ENCODE results near the gene DTNB. TPM values are rescaled to one million over a fixed set of nuclear protein-coding genes. Genes with fewer than 3 reads are reported as not detected.

The DTNB gene
- total RNA-seq, 1 experiment from 2014 or later = 26.3 TPM

DNA sequence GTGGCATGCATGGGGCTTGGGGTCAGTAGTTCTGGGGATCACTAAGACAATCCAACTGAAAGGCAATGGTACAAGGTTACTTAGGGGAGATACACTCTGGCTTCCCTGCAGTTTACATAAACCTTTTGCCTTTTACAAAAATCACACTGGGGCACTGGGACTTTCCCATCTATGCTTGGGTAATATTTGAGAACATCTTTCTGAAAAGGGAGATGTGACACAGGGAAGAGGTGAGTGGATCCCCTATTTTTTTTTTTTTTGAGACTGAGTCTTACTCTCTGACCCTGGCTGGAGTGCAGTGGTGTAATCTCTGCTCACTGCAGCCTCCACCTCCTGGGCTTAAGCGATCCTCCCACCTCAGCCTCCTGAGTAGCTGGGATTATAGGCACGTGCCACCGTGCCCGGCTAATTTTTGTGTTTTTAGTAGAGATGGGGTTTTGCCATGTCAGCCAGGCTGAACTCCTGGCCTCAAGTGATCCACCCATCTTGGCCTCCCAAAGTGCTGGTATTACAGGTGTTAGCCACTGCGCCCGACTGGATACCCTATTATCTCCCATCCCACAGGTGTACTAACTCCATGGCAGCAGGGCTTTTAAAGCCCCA lies 248.8 kb downstream of the DTNB start:
- no peaks in the 10 kb centered on the region for H3K4me1 Mint-ChIP-seq (ENCODE audit: insufficient read depth, unreplicated experiment)
- H3K9me3 Mint-ChIP-seq (ENCODE audit: unreplicated experiment) = no peaks in the 10 kb centered on the region
- H3K27me3 Mint-ChIP-seq (ENCODE audit: insufficient read depth, unreplicated experiment) = no peaks in the 10 kb centered on the region
- TF ChIP-seq, protein P1, sequence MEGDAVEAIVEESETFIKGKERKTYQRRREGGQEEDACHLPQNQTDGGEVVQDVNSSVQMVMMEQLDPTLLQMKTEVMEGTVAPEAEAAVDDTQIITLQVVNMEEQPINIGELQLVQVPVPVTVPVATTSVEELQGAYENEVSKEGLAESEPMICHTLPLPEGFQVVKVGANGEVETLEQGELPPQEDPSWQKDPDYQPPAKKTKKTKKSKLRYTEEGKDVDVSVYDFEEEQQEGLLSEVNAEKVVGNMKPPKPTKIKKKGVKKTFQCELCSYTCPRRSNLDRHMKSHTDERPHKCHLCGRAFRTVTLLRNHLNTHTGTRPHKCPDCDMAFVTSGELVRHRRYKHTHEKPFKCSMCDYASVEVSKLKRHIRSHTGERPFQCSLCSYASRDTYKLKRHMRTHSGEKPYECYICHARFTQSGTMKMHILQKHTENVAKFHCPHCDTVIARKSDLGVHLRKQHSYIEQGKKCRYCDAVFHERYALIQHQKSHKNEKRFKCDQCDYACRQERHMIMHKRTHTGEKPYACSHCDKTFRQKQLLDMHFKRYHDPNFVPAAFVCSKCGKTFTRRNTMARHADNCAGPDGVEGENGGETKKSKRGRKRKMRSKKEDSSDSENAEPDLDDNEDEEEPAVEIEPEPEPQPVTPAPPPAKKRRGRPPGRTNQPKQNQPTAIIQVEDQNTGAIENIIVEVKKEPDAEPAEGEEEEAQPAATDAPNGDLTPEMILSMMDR (IDR thresholded peaks at IDR 0.05; ENCODE audit: unreplicated experiment) = no peak
- intact Hi-C loops (cut with micrococcal nuclease) = no loop called here
- BruUV-seq (replicated peaks) = no TSS peak
- CTCF ChIA-PET = no interaction called here
- H3K36me3 Mint-ChIP-seq (ENCODE audit: insufficient read depth, unreplicated experiment) = peaks cover 9% of the 10 kb centered on the region
- no peak overlapping the region for H3K27ac Mint-ChIP-seq (ENCODE audit: low read depth, unreplicated experiment)
- no peak for DNase-seq (ENCODE audit: unreplicated experiment)
- no peak overlapping the region for H3K4me3 Mint-ChIP-seq (ENCODE audit: unreplicated experiment)
- POLR2A ChIA-PET = no interaction called here

DNA sequence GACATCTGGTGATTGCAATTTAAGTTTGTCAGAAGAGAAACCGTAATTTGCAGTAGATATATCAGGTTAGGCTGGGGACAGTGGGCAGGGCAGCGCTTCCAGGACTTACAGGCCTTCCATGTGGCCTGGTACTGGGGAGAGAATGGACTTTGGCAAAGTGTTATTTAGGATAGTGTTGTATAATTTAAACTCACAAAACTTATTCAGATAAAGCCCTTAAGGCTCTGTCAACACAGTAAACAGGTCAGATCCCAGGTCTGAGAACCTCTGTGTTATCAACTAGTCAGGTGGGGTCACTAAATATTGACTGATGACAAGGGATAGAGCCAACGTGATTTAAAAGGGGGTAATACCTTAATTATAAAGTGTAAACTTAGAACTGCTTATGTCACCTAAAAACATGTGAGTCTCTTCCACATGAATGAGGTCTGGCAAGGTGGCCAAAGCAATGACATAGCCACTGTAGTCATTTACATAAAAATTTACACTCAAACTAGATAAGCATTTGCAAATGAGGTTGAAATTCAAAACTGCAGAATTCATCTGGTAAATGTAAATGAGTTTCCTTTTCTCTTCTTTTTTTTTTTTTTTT lies 251.5 kb downstream of the DTNB start:
- intact Hi-C loops (cut with micrococcal nuclease) = no loop called here
- Mint-ChIP-seq H3K27ac (ENCODE audit: low read depth, unreplicated experiment) (no peak overlapping the region), H3K9me3 (ENCODE audit: unreplicated experiment) (no peaks in the 10 kb centered on the region), H3K27me3 (ENCODE audit: insufficient read depth, unreplicated experiment) (no peaks in the 10 kb centered on the region), H3K4me3 (ENCODE audit: unreplicated experiment) (no peak overlapping the region), H3K4me1 (ENCODE audit: insufficient read depth, unreplicated experiment) (no peaks in the 10 kb centered on the region), H3K36me3 (ENCODE audit: insufficient read depth, unreplicated experiment) (peaks cover 27% of the 10 kb centered on the region)
- ChIA-PET POLR2A (no interaction called here), CTCF (no interaction called here)
- no TSS peak for BruUV-seq (replicated peaks)
- DNase-seq (ENCODE audit: unreplicated experiment) = no peak
- TF ChIP-seq, protein P1 (IDR thresholded peaks at IDR 0.05; ENCODE audit: unreplicated experiment) = no peak

DNA sequence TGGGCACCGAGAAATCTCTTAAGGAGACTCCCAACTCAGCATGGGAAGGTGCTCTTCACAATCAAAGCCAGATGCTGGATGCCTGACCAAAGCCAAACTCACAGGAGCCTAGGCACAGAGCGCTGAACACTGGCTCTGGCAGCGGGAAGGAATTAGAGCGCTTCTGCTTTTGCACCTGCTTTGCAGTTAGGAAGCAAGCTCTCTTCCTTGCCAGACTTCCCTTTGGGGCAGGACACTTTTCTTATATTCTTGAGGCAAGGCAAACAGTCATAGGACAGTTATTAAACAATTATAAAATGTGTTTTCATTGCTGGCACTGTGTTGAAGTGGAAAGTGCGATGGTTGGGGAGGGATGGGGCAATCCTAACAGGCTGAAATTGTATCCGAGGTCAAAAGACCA lies 252.1 kb downstream of the DTNB start:
- POLR2A ChIA-PET = no interaction called here
- Mint-ChIP-seq H3K4me3 (ENCODE audit: unreplicated experiment) (no peak overlapping the region), H3K4me1 (ENCODE audit: insufficient read depth, unreplicated experiment) (no peaks in the 10 kb centered on the region), H3K9me3 (ENCODE audit: unreplicated experiment) (no peaks in the 10 kb centered on the region), H3K27me3 (ENCODE audit: insufficient read depth, unreplicated experiment) (no peaks in the 10 kb centered on the region), H3K27ac (ENCODE audit: low read depth, unreplicated experiment) (no peak overlapping the region), H3K36me3 (ENCODE audit: insufficient read depth, unreplicated experiment) (peaks cover 27% of the 10 kb centered on the region)
- no TSS peak for BruUV-seq (replicated peaks)
- TF ChIP-seq, protein P1 (IDR thresholded peaks at IDR 0.05; ENCODE audit: unreplicated experiment) = no peak
- DNase-seq (ENCODE audit: unreplicated experiment) = no peak
- CTCF ChIA-PET = no interaction called here
- intact Hi-C loops (cut with micrococcal nuclease) = no loop called here

DNA sequence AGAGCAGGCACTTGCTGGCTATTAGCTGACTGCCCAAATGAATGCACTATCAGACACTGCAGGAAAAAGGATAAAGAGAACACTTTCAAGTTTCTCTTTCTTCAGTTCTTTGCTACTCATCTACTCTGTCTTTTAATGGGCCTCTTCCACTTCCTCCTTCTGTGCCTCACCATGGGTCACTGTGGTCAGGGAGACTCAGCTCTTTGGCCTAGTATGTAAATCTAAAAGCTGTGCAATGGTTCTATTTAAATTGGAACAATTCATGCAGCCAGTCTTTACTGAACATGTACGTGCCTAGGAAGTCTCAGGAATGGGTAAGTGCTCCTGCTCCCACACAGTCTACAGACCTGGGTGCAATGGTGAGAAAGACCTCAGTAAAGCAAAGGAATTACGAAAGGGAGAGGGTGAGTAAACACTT lies 252.5 kb downstream of the DTNB start:
- H3K27me3 Mint-ChIP-seq (ENCODE audit: insufficient read depth, unreplicated experiment) = no peaks in the 10 kb centered on the region
- no peaks in the 10 kb centered on the region for H3K9me3 Mint-ChIP-seq (ENCODE audit: unreplicated experiment)
- peaks cover 27% of the 10 kb centered on the region for H3K36me3 Mint-ChIP-seq (ENCODE audit: insufficient read depth, unreplicated experiment)
- POLR2A ChIA-PET = no interaction called here
- no peak overlapping the region for H3K4me3 Mint-ChIP-seq (ENCODE audit: unreplicated experiment)
- CTCF ChIA-PET = no interaction called here
- DNase-seq (ENCODE audit: unreplicated experiment) = no peak
- intact Hi-C loops (cut with micrococcal nuclease) = no loop called here
- no peak overlapping the region for H3K27ac Mint-ChIP-seq (ENCODE audit: low read depth, unreplicated experiment)
- TF ChIP-seq, protein P1 (IDR thresholded peaks at IDR 0.05; ENCODE audit: unreplicated experiment) = no peak
- BruUV-seq (replicated peaks) = no TSS peak
- no peaks in the 10 kb centered on the region for H3K4me1 Mint-ChIP-seq (ENCODE audit: insufficient read depth, unreplicated experiment)
